HCT116 (cell line): Measurements from ENCODE around the gene ODR4. TPM values are rescaled to one million over a fixed set of nuclear protein-coding genes. Genes with fewer than 3 reads are reported as not detected.

Experiments used
- ATAC-seq: fragments of 200-7000 bp; cut with Tn5 transposase; 2 replicates; pipeline ENCODE4 v1.9.1; 2020; ENCODE audit warnings: mild to moderate bottlenecking, moderate library complexity
- BruUV-seq: library from RNA; stranded (reverse); fragments of 400-500 nt; replicated peaks from 2 replicates; lab custom pipeline; 2021; lab: Mats Ljungman, UMichigan
- CTCF ChIA-PET: fragments of 300-600 bp; sonication (Branson Sonifier 250); formaldehyde crosslinking; loops from one replicate; lab custom pipeline; 2021; ENCODE audit warnings: antibody characterized with exemption; lab: Charles Lee
- POLR2A ChIA-PET: fragments of 300-600, 350-600 bp; sonication (Branson Sonifier 250); formaldehyde crosslinking; loops from one replicate; lab custom pipeline; 2021; ENCODE audit warnings: antibody characterized with exemption; lab: Charles Lee
- RAD21 ChIA-PET, 2 experiments: fragments of 300-600 bp; sonication (Branson Sonifier 250); formaldehyde crosslinking; loops; one replicate each; lab custom pipeline; 2023; ENCODE audit warnings: low total read pairs in 2 of 2; ENCODE audit not compliant: uncharacterized antibody in 2 of 2, unreplicated experiment in 2 of 2, low non-redundant PET in 1 of 2; lab: Charles Lee
- DNase-seq: peaks from one replicate; pipeline ENCODE4 v3.0.0-alpha.2; 2010; ENCODE audit warnings: low read depth, low spot score
- H2AFZ ChIP-seq: fragments of 200-600 bp; shearing (Covaris generic), sonication (generic); 2 replicates; pipeline ENCODE4 v1.6.1; 2017; ENCODE audit warnings: low read depth, mixed run types, mixed read lengths, antibody characterized with exemption, low read length; ENCODE audit not compliant: poor library complexity, severe bottlenecking
- H3K27ac ChIP-seq: 2 replicates; pipeline ENCODE4 v1.5.1; 2012; ENCODE audit warnings: low read depth, low read length
- H3K27me3 ChIP-seq: fragments of 200-600 bp; sonication (generic); 2 replicates; pipeline ENCODE4 v1.6.1; 2016; ENCODE audit warnings: mixed run types, low read length, mixed read lengths; ENCODE audit not compliant: insufficient read depth
- H3K36me3 ChIP-seq, 2 experiments: fragments of 200-500 bp in 1 of 2; fragments of 200-600 bp in 1 of 2; sonication (Bioruptor generic) in 1 of 2; sonication (generic) in 1 of 2; 2 replicates each; pipeline versions ENCODE4 v1.5.1 to v1.6.1; 2014 to 2016; ENCODE audit warnings: low read length in 2 of 2, inconsistent platforms in 1 of 2, mixed read lengths in 1 of 2, mixed run types in 1 of 2; ENCODE audit not compliant: insufficient read depth in 2 of 2, control insufficient read depth in 1 of 2
- H3K4me1 ChIP-seq, 2 experiments: fragments of 200-600 bp in 1 of 2; sonication (generic) in 1 of 2; 2 replicates each; pipeline versions ENCODE4 v1.5.1 to v1.6.1; 2012 to 2017; ENCODE audit warnings: low read length in 2 of 2, inconsistent platforms in 1 of 2, mild to moderate bottlenecking in 1 of 2, mixed read lengths in 1 of 2, mixed run types in 1 of 2, moderate library complexity in 1 of 2; ENCODE audit not compliant: insufficient read depth in 2 of 2, control insufficient read depth in 1 of 2
- H3K4me2 ChIP-seq: fragments of 200-600 bp; sonication (generic); 2 replicates; pipeline ENCODE4 v1.6.1; 2017; ENCODE audit warnings: mixed run types, low read length, mixed read lengths
- H3K4me3 ChIP-seq, 2 experiments: fragments of 200-600 bp in 1 of 2; sonication (generic) in 1 of 2; replicated peaks in 1 of 2; 2 replicates each; pipeline ENCODE4 v1.5.1; 2011 to 2016; ENCODE audit warnings: low read length in 2 of 2, control low read depth in 1 of 2, low read depth in 1 of 2, mild to moderate bottlenecking in 1 of 2, mixed read lengths in 1 of 2, mixed run types in 1 of 2
- H3K79me2 ChIP-seq: fragments of 200-600 bp; sonication (generic); 2 replicates; pipeline ENCODE4 v1.6.1; 2017; ENCODE audit warnings: mild to moderate bottlenecking, mixed run types, low read length, moderate library complexity, mixed read lengths; ENCODE audit not compliant: insufficient read depth
- H3K9ac ChIP-seq: fragments of 200-600 bp; sonication (generic); 2 replicates; pipeline ENCODE4 v1.6.1; 2016; ENCODE audit warnings: low read length, mixed read lengths
- H3K9me2 ChIP-seq: fragments of 200-600 bp; sonication (generic), shearing (Covaris generic); 2 replicates; pipeline ENCODE4 v1.6.1; 2017; ENCODE audit warnings: mixed run types, mild to moderate bottlenecking, moderate library complexity; ENCODE audit not compliant: insufficient read depth
- H3K9me3 ChIP-seq, 2 experiments: fragments of 200-500 bp in 1 of 2; fragments of 200-600 bp in 1 of 2; sonication (Bioruptor generic) in 1 of 2; sonication (generic) in 1 of 2; 2 replicates each; pipeline ENCODE4 v1.6.1; 2014 to 2017; ENCODE audit warnings: low read length in 2 of 2, mixed read lengths in 2 of 2, inconsistent platforms in 1 of 2, low read depth in 1 of 2, mild to moderate bottlenecking in 1 of 2, mixed run types in 1 of 2, moderate library complexity in 1 of 2; ENCODE audit not compliant: control insufficient read depth in 1 of 2, insufficient read depth in 1 of 2
- H4K20me1 ChIP-seq: fragments of 200-600 bp; sonication (generic), shearing (Covaris generic); 2 replicates; pipeline ENCODE4 v1.6.1; 2017; ENCODE audit warnings: mixed run types, mild to moderate bottlenecking, moderate library complexity; ENCODE audit not compliant: insufficient read depth
- ATF3 ChIP-seq: IDR thresholded peaks from 2 replicates; pipeline ENCODE4 v1.6.1; 2012
- CBX3 ChIP-seq: IDR thresholded peaks from 2 replicates; pipeline ENCODE4 v1.6.1; 2012; ENCODE audit warnings: low read depth
- CEBPB ChIP-seq: IDR thresholded peaks from 2 replicates; pipeline ENCODE4 v1.6.1; 2012; ENCODE audit warnings: low read depth
- EGR1 ChIP-seq: IDR thresholded peaks from 2 replicates; pipeline ENCODE4 v1.6.1; 2012; ENCODE audit warnings: low read depth
- ELF1 ChIP-seq: IDR thresholded peaks from 2 replicates; pipeline ENCODE4 v1.6.1; 2012; ENCODE audit warnings: low read depth, borderline replicate concordance
- EZH2 ChIP-seq: fragments of 200-600 bp; sonication (generic); IDR thresholded peaks from 2 replicates; pipeline ENCODE4 v1.6.1; 2017; ENCODE audit warnings: antibody characterized with exemption, mixed run types
- EZH2phosphoT487 ChIP-seq: fragments of 200-600 bp; IDR thresholded peaks from 2 replicates; pipeline ENCODE4 v1.6.1; 2018; ENCODE audit warnings: antibody characterized with exemption, borderline replicate concordance
- JUND ChIP-seq: IDR thresholded peaks from 2 replicates; pipeline ENCODE4 v1.6.1; 2012
- MAX ChIP-seq: IDR thresholded peaks from 2 replicates; pipeline ENCODE4 v1.6.1; 2012
- POLR2A ChIP-seq: IDR thresholded peaks from 2 replicates; pipeline ENCODE4 v1.7.0; 2011; ENCODE audit warnings: borderline replicate concordance; ENCODE audit not compliant: insufficient read depth, insufficient read length; ENCODE audit errors: extremely low read depth
- RAD21 ChIP-seq: IDR thresholded peaks from 2 replicates; pipeline ENCODE4 v1.6.1; 2012; ENCODE audit warnings: low read depth, mild to moderate bottlenecking
- REST ChIP-seq: IDR thresholded peaks from 2 replicates; pipeline ENCODE4 v1.6.1; 2012; ENCODE audit warnings: low read depth
- SP1 ChIP-seq: IDR thresholded peaks from 2 replicates; pipeline ENCODE4 v1.6.1; 2012; ENCODE audit warnings: low read depth
- SRF ChIP-seq: IDR thresholded peaks from 2 replicates; pipeline ENCODE4 v1.6.1; 2012; ENCODE audit warnings: low read depth
- TCF7L2 ChIP-seq: IDR thresholded peaks from 2 replicates; pipeline ENCODE4 v1.7.0; 2011; ENCODE audit warnings: borderline replicate concordance, inconsistent platforms; ENCODE audit not compliant: insufficient read depth, insufficient read length; ENCODE audit errors: extremely low read depth
- YY1 ChIP-seq: IDR thresholded peaks from 2 replicates; pipeline ENCODE4 v1.6.1; 2011; ENCODE audit warnings: low read length, low read depth, moderate library complexity, mild to moderate bottlenecking; ENCODE audit not compliant: insufficient replicate concordance; ENCODE audit errors: extremely low read depth
- ZBTB33 ChIP-seq: IDR thresholded peaks from 2 replicates; pipeline ENCODE4 v1.6.1; 2011; ENCODE audit warnings: mild to moderate bottlenecking, low read length, moderate library complexity; ENCODE audit not compliant: insufficient replicate concordance; ENCODE audit errors: extremely low read depth
- ZFX ChIP-seq: fragments of 450-650 bp; IDR thresholded peaks from 2 replicates; pipeline ENCODE4 v1.6.1; 2017
- ZNF274 ChIP-seq: fragments of 200-500 bp; sonication (Bioruptor generic); IDR thresholded peaks from 2 replicates; pipeline ENCODE4 v1.6.1; 2014; ENCODE audit warnings: mild to moderate bottlenecking, low read depth, low read length, inconsistent platforms
- intact Hi-C: fragments of 100-400 bp; cut with micrococcal nuclease; formaldehyde crosslinking; loops from 2 replicates; pipeline ENCODE4 v1.10.0; 2022
- total RNA-seq: library from RNA; stranded (reverse); gene quantifications from one replicate; pipeline ENCODE4 v1.2.1, GENCODE V29; 2021; ENCODE audit not compliant: unreplicated experiment

Gene ODR4
- total RNA-seq, 1 experiment from 2014 or later = 18.4 TPM

- ChIA-PET POLR2A (no interaction called here), CTCF (no interaction called here), RAD21 (no interaction called here)
- intact Hi-C loops = no loop called here
- Histone ChIP-seq H4K20me1 (no peaks in the 10 kb centered on the region), H3K79me2 (no peaks in the 10 kb centered on the region), H3K9me3 (no peaks in the 10 kb centered on the region), H3K4me1 (0 out of 4 replicates have a peak, but pooled peaks cover 0 to 6% of the 10 kb centered on the region in 2 experiments), H3K27ac (no peak overlapping the region), H3K4me2 (no peak overlapping the region), H3K36me3 (no peaks in the 10 kb centered on the region), H3K9me2 (no peaks in the 10 kb centered on the region), H3K4me3 (no peak overlapping the region), H3K27me3 (no peaks in the 10 kb centered on the region), H3K9ac (no peak overlapping the region), H2AFZ (no peak overlapping the region)
- no TSS peak for BruUV-seq
- no peak for TF ChIP-seq EZH2phosphoT487
- TF ChIP-seq JUND = no peak
- TF ChIP-seq ATF3 = no peak
- TF ChIP-seq REST = no peak
- no peak for TF ChIP-seq MAX
- TF ChIP-seq POLR2A = no peak
- no peak for TF ChIP-seq SRF
- no peak for TF ChIP-seq ELF1
- TF ChIP-seq ZBTB33 = no peak
- TF ChIP-seq CBX3 = no peak
- TF ChIP-seq ZFX = no peak
- TF ChIP-seq TCF7L2 = no peak
- TF ChIP-seq EZH2 = no peak
- no peak for TF ChIP-seq YY1
- no peak for TF ChIP-seq RAD21
- no peak for TF ChIP-seq SP1
- no peak for TF ChIP-seq CEBPB
- no peak for TF ChIP-seq ZNF274
- no peak for TF ChIP-seq EGR1
- DNase-seq (no peak), ATAC-seq (no peak)
These were observed 67.2 kb downstream of the ODR4 start for GRCh38 chr1:186442651-186443375.
